Transverse colon (tissue), 4 donors: Measurements from ENCODE around the gene SSH3. TPM values are rescaled to one million over a fixed set of nuclear protein-coding genes. Genes with fewer than 3 reads are reported as not detected.

Experiments used
- DNase-seq: peaks from one replicate; pipeline ENCODE4 v3.0.0-alpha.2; 2019
- H3K27ac ChIP-seq, 4 donors: fragments of 200-600 bp; sonication (generic); 2 replicates each; pipeline ENCODE4 v1.5.1; 2016 to 2018; ENCODE audit warnings: inconsistent platforms in 4 of 4
- H3K27me3 ChIP-seq: fragments of 200-600 bp; sonication (generic); 2 replicates; pipeline ENCODE4 v1.5.1; 2017; ENCODE audit warnings: inconsistent platforms
- H3K36me3 ChIP-seq, 4 donors: fragments of 200-600 bp; sonication (generic); 2 replicates each; pipeline ENCODE4 v1.5.1; 2017 to 2019; ENCODE audit warnings: inconsistent platforms in 4 of 4
- H3K4me1 ChIP-seq, 4 donors: fragments of 200-600 bp; sonication (generic); 2 replicates each; pipeline ENCODE4 v1.5.1; 2017 to 2020; ENCODE audit warnings: inconsistent platforms in 4 of 4
- H3K4me3 ChIP-seq, 4 donors: fragments of 200-600 bp; sonication (generic); 1 replicate in 1 of 4; 2 replicates in 3 of 4; pipeline versions ENCODE4 v1.5.1 to v1.6.1; 2017 to 2019; ENCODE audit warnings: inconsistent platforms in 4 of 4
- H3K9me3 ChIP-seq, 2 donors: fragments of 200-600 bp; sonication (generic); 2 replicates each; pipeline ENCODE4 v1.5.1; 2017 to 2019; ENCODE audit warnings: inconsistent platforms in 2 of 2
- CTCF ChIP-seq, 5 experiments: fragments of 200-600 bp in 3 of 5; fragments of 450-650 bp in 2 of 5; sonication (generic) in 3 of 5; IDR thresholded peaks; 1 replicate in 2 of 5; 2 replicates in 3 of 5; pipeline ENCODE4 v1.5.1; 2016 to 2017; ENCODE audit warnings: antibody characterized with exemption in 5 of 5, inconsistent platforms in 3 of 5, mild to moderate bottlenecking in 2 of 5, moderate library complexity in 1 of 5
- EP300 ChIP-seq: sonication (generic); formaldehyde crosslinking; IDR thresholded peaks from one replicate; pipeline ENCODE4 v1.6.1; 2017; ENCODE audit warnings: antibody characterized with exemption, low read depth
- POLR2A ChIP-seq: fragments of 450-650 bp; IDR thresholded peaks from one replicate; pipeline ENCODE4 v1.6.1; 2016; ENCODE audit warnings: antibody characterized with exemption, mild to moderate bottlenecking, moderate library complexity
- POLR2AphosphoS5 ChIP-seq, 3 donors: sonication (generic); formaldehyde crosslinking; IDR thresholded peaks; one replicate each; pipeline ENCODE4 v1.6.1; 2016; ENCODE audit warnings: antibody characterized with exemption in 3 of 3
- WGBS, 2 donors: methylation state at CpG; one replicate each; pipeline ENCODE4 v1.1.5; 2018; ENCODE audit warnings: low coverage in 1 of 2; 5-methylcytosine and 5-hydroxymethylcytosine counted together
- in situ Hi-C, 4 donors: fragments of 200-750 bp; cut with MboI; loops; one replicate each; pipeline versions ENCODE4 v1.15.0 to v1.15.1; 2017; ENCODE audit warnings: low sequenced_read_pairs in 3 of 4, low pct_ligation_motif_present in 1 of 4, low pct_unique_long_range_greater_than_20kb in 1 of 4
- intact Hi-C: fragments of 100-400 bp; cut with DNase I; formaldehyde crosslinking; loops from one replicate; pipeline ENCODE4 v1.15.1; 2023; ENCODE audit warnings: low total_unique reads
- total RNA-seq, 4 donors: library from RNA; depleted of rRNA; stranded (reverse); fragments of >200 nt; gene quantifications; one replicate each; pipeline ENCODE4 v1.1.0, GENCODE V29; 2016

Gene SSH3
- total RNA-seq, 4 donors from 2014 or later: 73.0 to 174 (median 123) TPM

- in situ Hi-C loops: loop anchor here in 1 of 4 donors (5.0 kb wide), 1 partner anchor 49 kb away; no protein-coding TSS in a partner anchor
- no peak for DNase-seq
- H3K4me1 ChIP-seq: peaks cover 11 to 18% (median 16%) of the 10 kb centered on the region in 4 donors
- WGBS, 2 donors: 85 to 90% methylated on average over 2 to 12 of the region's 15 CpGs
- intact Hi-C loops: no loop called here
- no peaks in the 10 kb centered on the region for H3K9me3 ChIP-seq
- TF ChIP-seq POLR2AphosphoS5 (IDR thresholded peaks at IDR 0.05): no peak
- TF ChIP-seq EP300: no peak
- no peak for TF ChIP-seq CTCF (IDR thresholded peaks at IDR 0.05)
- TF ChIP-seq POLR2A: no peak
- H3K27me3 ChIP-seq: no peaks in the 10 kb centered on the region
- peaks cover 0 to 9% (median 4%) of the 10 kb centered on the region in 4 donors for H3K36me3 ChIP-seq
- peak overlapping the region in 3 of 4 donors; percentile 77 to 80 (median 77) for H3K27ac ChIP-seq
- H3K4me3 ChIP-seq: no peak overlapping the region
These were observed 8.3 kb downstream of the SSH3 start for GRCh38 chr11:67311556-67312082.

GRCh38 chr11:67312187-67313021 is 9.1 kb downstream of the SSH3 start:
- in situ Hi-C loops (loop anchor here in 1 of 4 donors (5.0 kb wide), 1 partner anchor 50 kb away; no protein-coding TSS in a partner anchor), intact Hi-C loops (no loop called here)
- Histone ChIP-seq H3K9me3 (no peaks in the 10 kb centered on the region), H3K36me3 (peaks cover 0 to 9% (median 4%) of the 10 kb centered on the region in 4 donors), H3K4me1 (peaks cover 11 to 21% (median 16%) of the 10 kb centered on the region in 4 donors), H3K27ac (peak overlapping the region; percentile 77 to 80 (median 78)), H3K27me3 (no peaks in the 10 kb centered on the region), H3K4me3 (no peak overlapping the region)
- DNase-seq: peak; percentile 85
- WGBS, 2 donors: 48 to 51% methylated on average over 6 to 20 of the region's 22 CpGs
- TF ChIP-seq POLR2A (peak; percentile 55), EP300 (no peak), CTCF (IDR thresholded peaks at IDR 0.05) (no peak), POLR2AphosphoS5 (IDR thresholded peaks at IDR 0.05) (peak; percentile 25 to 63 (median 60))

- 89 to 100% methylated on average over 2 to 11 of the region's 11 CpGs for WGBS, 2 donors
- TF ChIP-seq POLR2A (no peak), CTCF (IDR thresholded peaks at IDR 0.05) (no peak), EP300 (no peak), POLR2AphosphoS5 (IDR thresholded peaks at IDR 0.05) (no peak)
- H3K27ac ChIP-seq: peak overlapping the region; percentile 77 to 80 (median 78)
- no peaks in the 10 kb centered on the region for H3K27me3 ChIP-seq
- intact Hi-C loops: no loop called here
- in situ Hi-C loops: loop anchor here in 1 of 4 donors (5.0 kb wide), 1 partner anchor 51 kb away; no protein-coding TSS in a partner anchor
- H3K4me3 ChIP-seq: no peak overlapping the region
- H3K36me3 ChIP-seq: peaks cover 0 to 9% (median 1%) of the 10 kb centered on the region in 4 donors
- no peak for DNase-seq
- peaks cover 14 to 23% (median 18%) of the 10 kb centered on the region in 4 donors for H3K4me1 ChIP-seq
- no peaks in the 10 kb centered on the region for H3K9me3 ChIP-seq
These were observed 10.0 kb downstream of the SSH3 start for GRCh38 chr11:67313125-67313890.
